Neuronal stem cell (in vitro differentiated cells): Measurements from ENCODE around the gene PHYH. TPM values are rescaled to one million over a fixed set of nuclear protein-coding genes. Genes with fewer than 3 reads are reported as not detected.

Experiments
- DNase-seq: peaks from one replicate; pipeline ENCODE4 v3.0.0-alpha.2; 2013; ENCODE audit warnings: low spot score
- H2AFZ ChIP-seq: one replicate; pipeline ENCODE4 v1.6.1; 2013; ENCODE audit warnings: mild to moderate bottlenecking, low read length, inconsistent platforms
- H2AK5ac ChIP-seq: 2 replicates; pipeline ENCODE4 v1.6.1; 2013; ENCODE audit warnings: low read depth, mild to moderate bottlenecking, inconsistent platforms, low read length, moderate library complexity, mixed read lengths
- H2BK120ac ChIP-seq: 2 replicates; pipeline ENCODE4 v1.6.1; 2013; ENCODE audit warnings: low read depth, mild to moderate bottlenecking, inconsistent platforms, low read length, moderate library complexity, mixed read lengths
- H2BK12ac ChIP-seq: one replicate; pipeline ENCODE4 v1.6.1; 2013; ENCODE audit warnings: low read length, inconsistent platforms
- H2BK15ac ChIP-seq: 2 replicates; pipeline ENCODE4 v1.6.1; 2013; ENCODE audit warnings: mild to moderate bottlenecking, low read length, inconsistent platforms, mixed read lengths
- H2BK5ac ChIP-seq: one replicate; pipeline ENCODE4 v1.6.1; 2013; ENCODE audit warnings: inconsistent platforms, mild to moderate bottlenecking, low read length, moderate library complexity
- H3K14ac ChIP-seq: one replicate; pipeline ENCODE4 v1.6.1; 2013; ENCODE audit warnings: low read length, inconsistent platforms
- H3K18ac ChIP-seq: 2 replicates; pipeline ENCODE4 v1.6.1; 2013; ENCODE audit warnings: low read length, inconsistent platforms
- H3K23ac ChIP-seq: 2 replicates; pipeline ENCODE4 v1.6.1; 2013; ENCODE audit warnings: low read depth, mild to moderate bottlenecking, mixed read lengths, low read length, inconsistent platforms; ENCODE audit not compliant: poor library complexity
- H3K27ac ChIP-seq: replicated peaks from 3 replicates; pipeline ENCODE4 v1.5.1; 2013; ENCODE audit warnings: low read length, inconsistent platforms
- H3K27me3 ChIP-seq, 3 experiments: 2 replicates each; pipeline ENCODE4 v1.6.1; 2013; ENCODE audit warnings: low read length in 3 of 3, mild to moderate bottlenecking in 2 of 3, inconsistent platforms in 1 of 3, low read depth in 1 of 3, mixed read lengths in 1 of 3, moderate library complexity in 1 of 3; ENCODE audit not compliant: control insufficient read depth in 3 of 3, insufficient read depth in 3 of 3
- H3K36me3 ChIP-seq, 2 donors: replicated peaks in 1 of 2; 2 replicates each; pipeline ENCODE4 v1.6.1; 2013; ENCODE audit warnings: low read length in 2 of 2; ENCODE audit not compliant: control insufficient read depth in 2 of 2, insufficient read depth in 2 of 2
- H3K4ac ChIP-seq: 2 replicates; pipeline ENCODE4 v1.6.1; 2013; ENCODE audit warnings: inconsistent platforms, mild to moderate bottlenecking, low read length, moderate library complexity
- H3K4me1 ChIP-seq, 2 donors: 1 replicate in 1 of 2; 2 replicates in 1 of 2; pipeline ENCODE4 v1.6.1; 2013; ENCODE audit warnings: low read length in 2 of 2, low read depth in 1 of 2; ENCODE audit not compliant: control insufficient read depth in 2 of 2, insufficient read depth in 1 of 2
- H3K4me2 ChIP-seq: one replicate; pipeline ENCODE4 v1.6.1; 2013; ENCODE audit warnings: mild to moderate bottlenecking, low read length, inconsistent platforms; ENCODE audit not compliant: insufficient read depth, poor library complexity, severe bottlenecking
- H3K4me3 ChIP-seq, 2 donors: 2 replicates each; pipeline ENCODE4 v1.5.1; 2013; ENCODE audit warnings: low read length in 2 of 2, mild to moderate bottlenecking in 2 of 2, inconsistent platforms in 1 of 2, moderate library complexity in 1 of 2
- H3K79me1 ChIP-seq: one replicate; pipeline ENCODE4 v1.6.1; 2013; ENCODE audit warnings: low read depth, mild to moderate bottlenecking, inconsistent platforms, low read length, moderate library complexity
- H3K9ac ChIP-seq: one replicate; pipeline ENCODE4 v1.6.1; 2013; ENCODE audit warnings: mild to moderate bottlenecking, low read depth, low read length, inconsistent platforms; ENCODE audit not compliant: poor library complexity
- H3K9me3 ChIP-seq, 2 donors: replicated peaks in 1 of 2; 2 replicates each; pipeline versions ENCODE3 to v1.6.1; 2013; ENCODE audit warnings: low read length in 2 of 2, mild to moderate bottlenecking in 2 of 2, inconsistent platforms in 1 of 2, low read depth in 1 of 2, mixed read lengths in 1 of 2, moderate library complexity in 1 of 2; ENCODE audit not compliant: control insufficient read depth in 2 of 2, insufficient read depth in 1 of 2
- H4K8ac ChIP-seq: one replicate; pipeline ENCODE4 v1.6.1; 2013; ENCODE audit warnings: low read depth, mild to moderate bottlenecking, inconsistent platforms, low read length, moderate library complexity
- H4K91ac ChIP-seq: one replicate; pipeline ENCODE4 v1.6.1; 2013; ENCODE audit warnings: low read length, low read depth, mild to moderate bottlenecking, inconsistent platforms; ENCODE audit not compliant: poor library complexity
- WGBS, 2 donors: extraction: QIAGEN DNeasy Blood & Tissue Kit; methylation state at CpG; one replicate each; pipeline ENCODE4 v1.1.7; 2013; ENCODE audit warnings: missing lambda C conversion rate in 2 of 2, mixed read lengths in 1 of 2; ENCODE audit not compliant: insufficient read length in 2 of 2, insufficient replicate concordance in 1 of 2; ENCODE audit errors: extremely low coverage in 2 of 2; 5-methylcytosine and 5-hydroxymethylcytosine counted together
- polyA plus RNA-seq, 2 experiments: library from polyadenylated mRNA; stranded (reverse); fragments of 200-250 nt; gene quantifications; one replicate each; pipeline ENCODE4 v1.2.3, GENCODE V29; 2013

The PHYH gene
- polyA plus RNA-seq (2013, experiment 1 of 2) = 27.5 TPM
- 27.6 TPM for polyA plus RNA-seq (2013, experiment 2 of 2)

GRCh38 chr10:13299437-13300287, at the start of gene PHYH:
PHYH (minus strand) TSS chr10:13300064; CDS start chr10:13300042, 22 bp downstream.
- Histone ChIP-seq H4K8ac (peak within 1 kb of the TSS; percentile 92), H2BK120ac (peak within 1 kb of the TSS; percentile 89), H2AK5ac (peak within 1 kb of the TSS; percentile 58), H3K79me1 (no peaks in the 10 kb centered on the region), H3K27me3 (no peaks in the 10 kb centered on the region), H3K14ac (peak within 1 kb of the TSS; percentile 82), H2BK5ac (peak within 1 kb of the TSS; percentile 90), H3K9ac (peak within 1 kb of the TSS; percentile 88), H3K27ac (peak within 1 kb of the TSS; percentile 83), H2BK12ac (peak within 1 kb of the TSS; percentile 41), H3K4me3 (peak within 1 kb of the TSS; percentile 51 to 89), H3K18ac (peak within 1 kb of the TSS; percentile 99), H3K4me1 (peaks cover 3% of the 10 kb centered on the region in 2 donors), H3K23ac (peak within 1 kb of the TSS; percentile 73), H2AFZ (peak within 1 kb of the TSS; percentile 91), H2BK15ac (peak within 1 kb of the TSS; percentile 69), H4K91ac (no peak within 1 kb of the TSS), H3K4me2 (peak within 1 kb of the TSS; percentile 93), H3K36me3 (peaks cover 0 to 3% of the 10 kb centered on the region in 2 donors), H3K4ac (peak within 1 kb of the TSS; percentile 37), H3K9me3 (no peaks in the 10 kb centered on the region)
- peak; percentile 71 for DNase-seq
- WGBS, 2 donors = no CpG with 5 or more reads among the region's 88 CpGs

GRCh38 chr10:13348216-13349017, 48.6 kb upstream of the PHYH start, which contains the start of gene SEPHS1:
SEPHS1 (minus strand) TSS chr10:13348293; CDS start chr10:13344950, 3,343 bp downstream.
- peak within 1 kb of the TSS; percentile 86 for H3K9ac ChIP-seq
- no peak within 1 kb of the TSS for H3K4ac ChIP-seq
- no peak within 1 kb of the TSS for H3K14ac ChIP-seq
- H3K18ac ChIP-seq = peak within 1 kb of the TSS; percentile 96
- H3K23ac ChIP-seq = peak within 1 kb of the TSS; percentile 76
- peak within 1 kb of the TSS; percentile 58 for H2BK5ac ChIP-seq
- H4K91ac ChIP-seq = peak within 1 kb of the TSS; percentile 22
- H3K27ac ChIP-seq = peak within 1 kb of the TSS; percentile 87
- peaks cover 4 to 35% (median 4%) of the 10 kb centered on the region in 3 experiments for H3K27me3 ChIP-seq
- H2BK15ac ChIP-seq = peak within 1 kb of the TSS; percentile 32
- H3K79me1 ChIP-seq = no peaks in the 10 kb centered on the region
- WGBS, 2 donors = no CpG with 5 or more reads among the region's 65 CpGs
- H2BK120ac ChIP-seq = peak within 1 kb of the TSS; percentile 40
- DNase-seq = peak; percentile 60
- peak within 1 kb of the TSS; percentile 84 for H2AFZ ChIP-seq
- peak within 1 kb of the TSS; percentile 94 for H2AK5ac ChIP-seq
- H4K8ac ChIP-seq = no peak within 1 kb of the TSS
- peak within 1 kb of the TSS; percentile 85 for H3K4me2 ChIP-seq
- no peak within 1 kb of the TSS for H2BK12ac ChIP-seq
- H3K36me3 ChIP-seq = peaks cover 4 to 24% of the 10 kb centered on the region in 2 donors
- peaks cover 12 to 21% of the 10 kb centered on the region in 2 donors for H3K4me1 ChIP-seq
- H3K4me3 ChIP-seq = peak within 1 kb of the TSS; percentile 74 to 96
- H3K9me3 ChIP-seq = no peaks in the 10 kb centered on the region

- H3K4me1 ChIP-seq = peaks cover 12 to 21% of the 10 kb centered on the region in 2 donors
- H3K23ac ChIP-seq = no peak overlapping the region
- no peak overlapping the region for H3K14ac ChIP-seq
- no peak overlapping the region for H3K4ac ChIP-seq
- H3K79me1 ChIP-seq = no peaks in the 10 kb centered on the region
- no peak overlapping the region for H2BK15ac ChIP-seq
- DNase-seq = peak; percentile 76
- H2BK12ac ChIP-seq = no peak overlapping the region
- H3K27me3 ChIP-seq = peaks cover 4 to 35% (median 4%) of the 10 kb centered on the region in 3 experiments
- peak overlapping the region; percentile 86 for H3K9ac ChIP-seq
- no peak overlapping the region for H4K8ac ChIP-seq
- H3K4me3 ChIP-seq = peak overlapping the region; percentile 74 to 96
- peak overlapping the region; percentile 58 for H2BK5ac ChIP-seq
- H2BK120ac ChIP-seq = no peak overlapping the region
- peak overlapping the region; percentile 87 for H3K27ac ChIP-seq
- H3K18ac ChIP-seq = peak overlapping the region; percentile 95
- peaks cover 6 to 32% of the 10 kb centered on the region in 2 donors for H3K36me3 ChIP-seq
- H3K9me3 ChIP-seq = peaks cover 0 to 4% of the 10 kb centered on the region in 2 donors
- H2AK5ac ChIP-seq = no peak overlapping the region
- H3K4me2 ChIP-seq = peak overlapping the region; percentile 85
- peak overlapping the region; percentile 79 for H2AFZ ChIP-seq
- no peak overlapping the region for H4K91ac ChIP-seq
- WGBS, 2 donors = no CpG with 5 or more reads among the region's 109 CpGs
These were observed 47.8 kb upstream of the PHYH start for GRCh38 chr10:13347500-13348156.
